ENCODE results near the gene MED26. TPM values are rescaled to one million over a fixed set of nuclear protein-coding genes. Genes with fewer than 3 reads are reported as not detected.

MED26 gene
- total and polyA plus RNA-seq, 9 of the 15 experiments (the other 6 are each of a cell fraction or from before 2014, with no cell fraction given), result 0.71 to 15.1 (median 6.2) TPM

- ATAC-seq (no peak), FAIRE-seq (no peak), DNase-seq (ENCODE audit: extremely low read depth in 1 of 4, low spot score in 3 of 4) (no peak)
- no peaks in the 10 kb centered on the region for H3K9me3 ChIP-seq (replicated peaks; ENCODE audit: control insufficient read depth, insufficient read depth, low read depth, low read length)
- whole genome bisulfite sequencing (ENCODE audit: insufficient coverage, low coverage, missing lambda C conversion rate), result 86% methylated on average over 12 of the region's 12 CpGs
- intact Hi-C loops (cut with micrococcal nuclease) (no loop called here), in situ Hi-C loops (cut with MboI) (no loop called here)
- no peak overlapping the region for H3K4me3 ChIP-seq
- H3K4me1 ChIP-seq (replicated peaks in 1 of 2; ENCODE audit: control insufficient read depth in 2 of 2, insufficient read depth in 2 of 2, low read length in 2 of 2), result peaks cover 16 to 27% of the 10 kb centered on the region in 2 experiments; a peak in 4 of 5 replicates
- H3K4me2 ChIP-seq (ENCODE audit: insufficient read depth, low read length), result no peak overlapping the region
- H3K79me2 ChIP-seq (ENCODE audit: control insufficient read depth, insufficient read depth, low read length), result peaks cover 97% of the 10 kb centered on the region
- peak overlapping the region in 1 of 2 experiments; percentile 79; a peak in 2 of 4 replicates for H3K9ac ChIP-seq (ENCODE audit: insufficient read depth in 1 of 2, low read depth in 2 of 2, low read length in 2 of 2)
- peaks cover 11% of the 10 kb centered on the region for H3K9me1 ChIP-seq (ENCODE audit: control insufficient read depth, insufficient read depth, low read length)
- peaks cover 22% of the 10 kb centered on the region; the same call in 2 of the 3 replicates for H3K36me3 ChIP-seq (ENCODE audit: control insufficient read depth, insufficient read depth, low read length)
- no TSS peak for BruUV-seq (replicated peaks)
- CTCF ChIA-PET (ENCODE audit: low intra/inter-chr PET ratio), result no interaction called here
- no peaks in the 10 kb centered on the region for H3K27me3 ChIP-seq (ENCODE audit: control insufficient read depth in 2 of 2, insufficient read depth in 2 of 2, low read length in 2 of 2)
- no peak overlapping the region for H2AFZ ChIP-seq (ENCODE audit: low read depth, low read length)
- POLR2A ChIA-PET, result interaction anchor here (0.8 to 2.8 kb wide), 3 partner anchors 9 to 12 kb away, joined by 3 to 11 read pairs (median 6); no protein-coding TSS in a partner anchor
- H3K27ac ChIP-seq (ENCODE audit: extremely low read depth, low read depth, low read length), result no peak overlapping the region
- H4K20me1 ChIP-seq (replicated peaks; ENCODE audit: control insufficient read depth, insufficient read depth, low read length), result peaks cover 67% of the 10 kb centered on the region
- TF ChIP-seq TCF7 (IDR thresholded peaks at IDR 0.05; ENCODE audit: borderline replicate concordance) (no peak), ZNF583 (CRISPR knock-in tag; IDR thresholded peaks at IDR 0.05) (no peak), ETV5 (CRISPR knock-in tag; IDR thresholded peaks at IDR 0.05; ENCODE audit: low read depth) (no peak), SFPQ (IDR thresholded peaks at IDR 0.05; ENCODE audit: low read depth, low read length) (no peak), CREB3L1 (IDR thresholded peaks at IDR 0.05; ENCODE audit: borderline replicate concordance, low read depth) (no peak), NR2F6 (CRISPR knock-in tag; IDR thresholded peaks at IDR 0.05) (no peak), HLTF (IDR thresholded peaks at IDR 0.05) (no peak), ZNF76 (CRISPR knock-in tag; IDR thresholded peaks at IDR 0.05; ENCODE audit: borderline replicate concordance) (no peak), HIVEP1 (CRISPR knock-in tag; IDR thresholded peaks at IDR 0.05) (no peak), MED1 (CRISPR knock-in tag; IDR thresholded peaks at IDR 0.05; ENCODE audit: borderline replicate concordance) (no peak)
- TF ChIP-seq, protein P1, sequence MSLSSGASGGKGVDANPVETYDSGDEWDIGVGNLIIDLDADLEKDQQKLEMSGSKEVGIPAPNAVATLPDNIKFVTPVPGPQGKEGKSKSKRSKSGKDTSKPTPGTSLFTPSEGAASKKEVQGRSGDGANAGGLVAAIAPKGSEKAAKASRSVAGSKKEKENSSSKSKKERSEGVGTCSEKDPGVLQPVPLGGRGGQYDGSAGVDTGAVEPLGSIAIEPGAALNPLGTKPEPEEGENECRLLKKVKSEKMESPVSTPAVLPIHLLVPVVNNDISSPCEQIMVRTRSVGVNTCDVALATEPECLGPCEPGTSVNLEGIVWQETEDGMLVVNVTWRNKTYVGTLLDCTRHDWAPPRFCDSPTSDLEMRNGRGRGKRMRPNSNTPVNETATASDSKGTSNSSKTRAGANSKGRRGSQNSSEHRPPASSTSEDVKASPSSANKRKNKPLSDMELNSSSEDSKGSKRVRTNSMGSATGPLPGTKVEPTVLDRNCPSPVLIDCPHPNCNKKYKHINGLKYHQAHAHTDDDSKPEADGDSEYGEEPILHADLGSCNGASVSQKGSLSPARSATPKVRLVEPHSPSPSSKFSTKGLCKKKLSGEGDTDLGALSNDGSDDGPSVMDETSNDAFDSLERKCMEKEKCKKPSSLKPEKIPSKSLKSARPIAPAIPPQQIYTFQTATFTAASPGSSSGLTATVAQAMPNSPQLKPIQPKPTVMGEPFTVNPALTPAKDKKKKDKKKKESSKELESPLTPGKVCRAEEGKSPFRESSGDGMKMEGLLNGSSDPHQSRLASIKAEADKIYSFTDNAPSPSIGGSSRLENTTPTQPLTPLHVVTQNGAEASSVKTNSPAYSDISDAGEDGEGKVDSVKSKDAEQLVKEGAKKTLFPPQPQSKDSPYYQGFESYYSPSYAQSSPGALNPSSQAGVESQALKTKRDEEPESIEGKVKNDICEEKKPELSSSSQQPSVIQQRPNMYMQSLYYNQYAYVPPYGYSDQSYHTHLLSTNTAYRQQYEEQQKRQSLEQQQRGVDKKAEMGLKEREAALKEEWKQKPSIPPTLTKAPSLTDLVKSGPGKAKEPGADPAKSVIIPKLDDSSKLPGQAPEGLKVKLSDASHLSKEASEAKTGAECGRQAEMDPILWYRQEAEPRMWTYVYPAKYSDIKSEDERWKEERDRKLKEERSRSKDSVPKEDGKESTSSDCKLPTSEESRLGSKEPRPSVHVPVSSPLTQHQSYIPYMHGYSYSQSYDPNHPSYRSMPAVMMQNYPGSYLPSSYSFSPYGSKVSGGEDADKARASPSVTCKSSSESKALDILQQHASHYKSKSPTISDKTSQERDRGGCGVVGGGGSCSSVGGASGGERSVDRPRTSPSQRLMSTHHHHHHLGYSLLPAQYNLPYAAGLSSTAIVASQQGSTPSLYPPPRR (CRISPR knock-in tag; IDR thresholded peaks at IDR 0.05; ENCODE audit: borderline replicate concordance), result no peak
Measured at GRCh38 chr19:16607819-16608218, 20.2 kb downstream of the MED26 start.

Measured in K562 (cell line).